Right lobe of liver (tissue), 4 donors: ENCODE data around the gene SLC22A16.

ENCODE experiments used
- POLR2A ChIP-seq: fragments of 450-650 bp; IDR thresholded peaks from one replicate; pipeline ENCODE4 v1.6.1; 2017; ENCODE audit warnings: antibody characterized with exemption, mild to moderate bottlenecking
- TF ChIP-seq, protein P1 (sequence below), 4 donors: fragments of 200-600 bp in 3 of 4; fragments of 450-650 bp in 1 of 4; IDR thresholded peaks; one replicate each; pipeline versions ENCODE4 v1.5.1 to v1.8.0; 2016 to 2022; ENCODE audit warnings: antibody characterized with exemption in 4 of 4, mild to moderate bottlenecking in 2 of 4
- donor health status: DM: no; HTN: no; CAD: no.
- donor health status: DM: no; HTN: no; CAD: no.
- donor health status: DM: no; HTN: yes; CAD: no.

DNA sequence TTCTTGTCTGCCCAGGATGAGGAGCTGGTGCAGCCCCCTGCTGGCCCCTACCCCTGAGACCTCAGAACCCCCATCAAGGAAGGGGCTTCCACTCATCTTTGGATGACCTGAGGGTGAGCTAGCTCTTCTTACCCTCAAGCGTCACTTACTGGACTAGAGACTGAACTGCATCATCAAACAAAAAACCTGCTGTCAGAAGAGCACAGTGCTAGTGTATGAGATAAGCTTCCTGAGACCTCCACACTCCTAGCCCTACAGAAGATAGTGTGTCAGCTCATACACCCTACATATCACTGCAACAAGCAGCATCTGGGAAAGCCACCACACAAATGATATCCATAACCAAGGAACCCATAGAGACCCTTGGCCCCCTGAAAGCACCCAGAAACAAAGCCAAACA lies 15.0 kb downstream of the SLC22A16 start:
- TF ChIP-seq, protein P1, sequence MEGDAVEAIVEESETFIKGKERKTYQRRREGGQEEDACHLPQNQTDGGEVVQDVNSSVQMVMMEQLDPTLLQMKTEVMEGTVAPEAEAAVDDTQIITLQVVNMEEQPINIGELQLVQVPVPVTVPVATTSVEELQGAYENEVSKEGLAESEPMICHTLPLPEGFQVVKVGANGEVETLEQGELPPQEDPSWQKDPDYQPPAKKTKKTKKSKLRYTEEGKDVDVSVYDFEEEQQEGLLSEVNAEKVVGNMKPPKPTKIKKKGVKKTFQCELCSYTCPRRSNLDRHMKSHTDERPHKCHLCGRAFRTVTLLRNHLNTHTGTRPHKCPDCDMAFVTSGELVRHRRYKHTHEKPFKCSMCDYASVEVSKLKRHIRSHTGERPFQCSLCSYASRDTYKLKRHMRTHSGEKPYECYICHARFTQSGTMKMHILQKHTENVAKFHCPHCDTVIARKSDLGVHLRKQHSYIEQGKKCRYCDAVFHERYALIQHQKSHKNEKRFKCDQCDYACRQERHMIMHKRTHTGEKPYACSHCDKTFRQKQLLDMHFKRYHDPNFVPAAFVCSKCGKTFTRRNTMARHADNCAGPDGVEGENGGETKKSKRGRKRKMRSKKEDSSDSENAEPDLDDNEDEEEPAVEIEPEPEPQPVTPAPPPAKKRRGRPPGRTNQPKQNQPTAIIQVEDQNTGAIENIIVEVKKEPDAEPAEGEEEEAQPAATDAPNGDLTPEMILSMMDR (IDR thresholded peaks at IDR 0.05), result no peak
- TF ChIP-seq POLR2A, result no peak
